ENCODE results near the gene BLID. TPM values are rescaled to one million over a fixed set of nuclear protein-coding genes. Genes with fewer than 3 reads are reported as not detected.

The BLID gene
- total RNA-seq, 2 experiments from 2014 or later: not detected

- no peak for DNase-seq
- Mint-ChIP-seq H3K36me3 (ENCODE audit: low read depth) (no peaks in the 10 kb centered on the region), H3K4me3 (no peak overlapping the region), H3K4me1 (peaks cover 7% of the 10 kb centered on the region), H3K9me3 (no peaks in the 10 kb centered on the region), H3K27ac (no peak overlapping the region), H3K27me3 (peaks cover 12% of the 10 kb centered on the region)
- POLR2A ChIA-PET: no interaction called here
- CTCF ChIA-PET: interaction anchor here (0.8 kb wide), 1 partner anchor 12 kb away, joined by 3 read pairs; no protein-coding TSS in a partner anchor
Observed at GRCh38 chr11:122153746-122154145, 37.7 kb upstream of the BLID start.

- H3K4me3 Mint-ChIP-seq: no peak overlapping the region
- no peaks in the 10 kb centered on the region for H3K9me3 Mint-ChIP-seq
- no peaks in the 10 kb centered on the region for H3K36me3 Mint-ChIP-seq (ENCODE audit: low read depth)
- ChIA-PET CTCF (no interaction called here), POLR2A (no interaction called here)
- peaks cover 9% of the 10 kb centered on the region for H3K27me3 Mint-ChIP-seq
- no peak for DNase-seq
- no peak overlapping the region for H3K27ac Mint-ChIP-seq
- no peaks in the 10 kb centered on the region for H3K4me1 Mint-ChIP-seq
Observed at GRCh38 chr11:122150216-122151124, 34.5 kb upstream of the BLID start.

DNA sequence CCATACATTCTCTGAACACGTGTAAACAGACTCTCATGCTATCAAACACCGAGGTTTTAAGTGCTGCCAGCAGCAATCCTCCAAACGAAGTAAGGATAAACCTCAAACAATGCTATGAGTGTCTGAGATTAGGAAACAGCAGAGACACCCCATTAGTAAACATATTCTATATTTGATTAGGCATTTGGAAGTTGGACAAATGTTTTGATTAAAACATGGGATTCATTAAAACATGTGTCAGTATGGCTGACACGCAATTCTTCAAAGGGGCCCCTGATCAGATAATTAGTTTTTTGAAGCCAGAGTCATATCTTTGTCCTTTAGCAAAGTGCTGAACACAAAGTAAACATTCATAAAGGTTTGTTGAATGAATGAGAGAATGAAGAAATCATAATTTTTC, 33.2 kb upstream of the BLID start:
- ChIA-PET POLR2A (no interaction called here), CTCF (no interaction called here)
- H3K9me3 Mint-ChIP-seq: no peaks in the 10 kb centered on the region
- no peak for DNase-seq
- H3K4me1 Mint-ChIP-seq: no peaks in the 10 kb centered on the region
- no peak overlapping the region for H3K27ac Mint-ChIP-seq
- H3K36me3 Mint-ChIP-seq (ENCODE audit: low read depth): no peaks in the 10 kb centered on the region
- H3K4me3 Mint-ChIP-seq: no peak overlapping the region
- H3K27me3 Mint-ChIP-seq: peaks cover 11% of the 10 kb centered on the region

DNA sequence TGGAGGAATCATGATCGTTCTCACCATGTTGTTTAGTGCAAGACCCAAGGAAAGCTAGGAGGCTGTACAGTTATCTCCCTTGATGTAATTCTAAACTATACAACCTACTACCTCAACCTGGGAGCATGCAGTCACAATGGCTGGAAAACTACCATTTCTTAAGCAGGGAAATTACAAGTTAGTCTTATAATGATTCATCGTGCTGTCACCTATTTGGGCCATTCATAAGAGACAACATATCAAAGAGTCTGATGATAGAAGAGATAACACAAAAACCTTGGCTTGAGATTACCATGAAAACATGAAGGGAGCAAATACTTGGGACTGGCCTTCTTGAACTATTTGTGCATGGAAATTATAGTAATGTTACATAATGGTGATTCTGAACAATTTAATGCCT, 30.5 kb upstream of the BLID start:
- H3K4me3 Mint-ChIP-seq: no peak overlapping the region
- no peaks in the 10 kb centered on the region for H3K36me3 Mint-ChIP-seq (ENCODE audit: low read depth)
- CTCF ChIA-PET: no interaction called here

GRCh38 chr11:122145715-122146274, 29.8 kb upstream of the BLID start:
- CTCF ChIA-PET: no interaction called here
- Mint-ChIP-seq H3K27ac (no peak overlapping the region), H3K36me3 (ENCODE audit: low read depth) (no peaks in the 10 kb centered on the region), H3K9me3 (no peaks in the 10 kb centered on the region), H3K4me1 (no peaks in the 10 kb centered on the region), H3K27me3 (peaks cover 2% of the 10 kb centered on the region), H3K4me3 (no peak overlapping the region)
- POLR2A ChIA-PET: no interaction called here
- no peak for DNase-seq

More for the DNA sequence above, 30.5 kb upstream of the BLID start:
- Mint-ChIP-seq H3K27me3 (peaks cover 4% of the 10 kb centered on the region), H3K27ac (no peak overlapping the region), H3K4me1 (no peaks in the 10 kb centered on the region), H3K9me3 (no peaks in the 10 kb centered on the region)
- POLR2A ChIA-PET: no interaction called here
- DNase-seq: no peak

- Mint-ChIP-seq H3K27me3 (peaks cover 2% of the 10 kb centered on the region), H3K4me1 (no peaks in the 10 kb centered on the region), H3K27ac (no peak overlapping the region), H3K36me3 (ENCODE audit: low read depth) (no peaks in the 10 kb centered on the region), H3K9me3 (no peaks in the 10 kb centered on the region), H3K4me3 (no peak overlapping the region)
- ChIA-PET POLR2A (no interaction called here), CTCF (no interaction called here)
- no peak for DNase-seq
Observed at GRCh38 chr11:122144752-122145151, 28.7 kb upstream of the BLID start.

DNA sequence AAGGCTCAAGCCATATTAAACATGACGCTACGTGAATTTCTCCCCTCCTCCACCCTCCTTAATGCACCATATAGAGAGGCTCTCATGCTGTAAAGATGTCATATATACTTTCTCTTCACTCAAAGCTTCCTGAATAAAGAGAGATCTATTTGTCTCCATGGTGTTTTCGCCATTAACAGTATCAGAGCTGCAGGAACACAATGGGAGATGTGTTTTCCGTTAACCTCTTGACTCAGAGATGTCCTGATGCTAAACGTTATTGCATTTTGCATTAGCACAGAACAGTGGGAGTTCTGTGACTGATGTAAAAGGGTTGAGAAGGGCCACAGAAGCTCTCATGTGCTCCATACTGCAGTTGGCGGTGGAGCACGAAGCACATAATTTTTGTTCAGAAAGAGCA, 25.7 kb upstream of the BLID start:
- ChIA-PET CTCF (interaction anchor here (1.0 kb wide), 1 partner anchor 45 kb away, joined by 4 read pairs; no protein-coding TSS in a partner anchor), POLR2A (no interaction called here)
- no peak overlapping the region for H3K4me3 Mint-ChIP-seq
- H3K36me3 Mint-ChIP-seq (ENCODE audit: low read depth): no peaks in the 10 kb centered on the region
- peaks cover 2% of the 10 kb centered on the region for H3K27me3 Mint-ChIP-seq
- no peak for DNase-seq
- no peaks in the 10 kb centered on the region for H3K9me3 Mint-ChIP-seq
- no peaks in the 10 kb centered on the region for H3K4me1 Mint-ChIP-seq
- no peak overlapping the region for H3K27ac Mint-ChIP-seq

DNA sequence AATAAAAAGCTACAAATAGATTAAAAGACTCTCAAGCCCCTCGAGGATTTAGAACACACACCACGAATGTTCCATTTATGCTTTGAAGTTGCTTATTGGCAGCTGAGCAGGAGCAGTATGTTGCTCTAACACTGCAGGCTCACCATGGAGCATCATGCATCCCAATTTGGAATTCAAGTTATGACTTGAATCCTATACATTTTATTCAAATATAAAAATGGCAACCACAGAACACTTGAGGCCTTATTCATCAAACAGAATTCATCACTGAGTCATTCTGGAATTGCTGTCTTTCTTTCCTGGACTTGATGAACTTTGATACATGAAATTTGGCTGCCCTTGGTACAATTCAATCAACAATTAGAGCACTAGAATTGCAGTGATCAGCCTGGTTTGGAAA, 24.5 kb upstream of the BLID start:
- H3K4me1 Mint-ChIP-seq: no peaks in the 10 kb centered on the region
- POLR2A ChIA-PET: no interaction called here
- no peaks in the 10 kb centered on the region for H3K9me3 Mint-ChIP-seq
- H3K27ac Mint-ChIP-seq: no peak overlapping the region
- H3K4me3 Mint-ChIP-seq: no peak overlapping the region
- no peaks in the 10 kb centered on the region for H3K36me3 Mint-ChIP-seq (ENCODE audit: low read depth)
- CTCF ChIA-PET: no interaction called here
- peaks cover 2% of the 10 kb centered on the region for H3K27me3 Mint-ChIP-seq
- no peak for DNase-seq

DNA sequence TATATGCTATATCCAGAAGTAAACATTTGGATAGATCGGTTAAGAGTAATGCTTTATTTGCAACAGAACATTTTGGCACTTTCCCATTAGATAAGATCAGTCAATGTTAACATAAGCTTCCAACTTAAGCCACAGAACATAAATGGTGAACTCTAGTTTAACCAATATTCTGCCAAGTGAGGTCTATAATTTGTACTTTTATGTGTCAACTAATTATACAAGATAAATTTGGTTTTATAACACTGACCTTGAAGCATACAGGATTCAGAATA, 23.5 kb upstream of the BLID start:
- Mint-ChIP-seq H3K36me3 (ENCODE audit: low read depth) (no peaks in the 10 kb centered on the region), H3K4me3 (no peak overlapping the region), H3K9me3 (no peaks in the 10 kb centered on the region), H3K27ac (no peak overlapping the region), H3K27me3 (no peaks in the 10 kb centered on the region), H3K4me1 (no peaks in the 10 kb centered on the region)
- POLR2A ChIA-PET: no interaction called here
- DNase-seq: no peak
- CTCF ChIA-PET: interaction anchor here (1.4 kb wide), 1 partner anchor 19 kb away, joined by 3 read pairs; no protein-coding TSS in a partner anchor

DNA sequence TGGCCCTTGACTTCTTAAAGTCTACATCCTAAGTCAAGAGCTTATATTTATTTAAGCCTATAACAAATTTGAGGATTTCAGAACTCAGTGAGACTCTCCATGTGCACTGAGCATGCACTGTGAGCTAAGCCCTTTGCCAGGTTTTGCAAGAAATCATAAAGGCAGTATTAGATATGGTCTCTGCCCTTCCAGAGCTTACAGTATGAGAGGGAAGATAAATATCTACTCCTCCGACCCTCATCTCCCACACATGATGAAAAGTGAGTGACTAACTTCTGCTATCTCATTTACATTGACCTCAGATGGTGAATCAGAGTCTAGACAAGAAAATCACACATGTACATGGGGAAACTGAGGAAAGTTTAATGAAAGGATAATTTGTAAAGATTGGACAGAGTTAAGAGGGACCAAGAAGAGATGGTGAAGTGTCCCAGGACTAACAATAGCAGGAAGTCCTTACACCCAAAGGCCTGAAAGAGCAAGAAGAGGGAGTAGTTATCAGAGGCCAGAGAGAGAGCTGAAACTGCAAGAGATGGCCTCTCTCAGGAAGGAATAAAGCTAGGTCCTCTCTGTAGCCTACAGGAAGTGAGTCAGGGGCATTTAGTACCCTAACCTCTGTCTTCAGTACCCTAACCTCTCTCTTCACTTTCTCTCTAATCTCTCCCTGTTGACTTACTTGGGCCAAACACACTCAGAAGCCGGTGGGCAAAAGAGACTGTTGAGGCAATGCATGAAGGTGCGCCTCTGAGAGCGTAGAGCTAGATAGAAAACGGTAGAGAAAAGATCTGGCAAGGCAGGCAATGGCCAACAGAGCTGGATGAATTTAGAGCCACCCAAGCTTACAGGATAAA, 23.0 kb upstream of the BLID start:
- Mint-ChIP-seq H3K4me3 (no peak overlapping the region), H3K4me1 (no peaks in the 10 kb centered on the region)
- CTCF ChIA-PET: interaction anchor here (1.4 kb wide), 1 partner anchor 20 kb away, joined by 3 read pairs; no protein-coding TSS in a partner anchor

DNA sequence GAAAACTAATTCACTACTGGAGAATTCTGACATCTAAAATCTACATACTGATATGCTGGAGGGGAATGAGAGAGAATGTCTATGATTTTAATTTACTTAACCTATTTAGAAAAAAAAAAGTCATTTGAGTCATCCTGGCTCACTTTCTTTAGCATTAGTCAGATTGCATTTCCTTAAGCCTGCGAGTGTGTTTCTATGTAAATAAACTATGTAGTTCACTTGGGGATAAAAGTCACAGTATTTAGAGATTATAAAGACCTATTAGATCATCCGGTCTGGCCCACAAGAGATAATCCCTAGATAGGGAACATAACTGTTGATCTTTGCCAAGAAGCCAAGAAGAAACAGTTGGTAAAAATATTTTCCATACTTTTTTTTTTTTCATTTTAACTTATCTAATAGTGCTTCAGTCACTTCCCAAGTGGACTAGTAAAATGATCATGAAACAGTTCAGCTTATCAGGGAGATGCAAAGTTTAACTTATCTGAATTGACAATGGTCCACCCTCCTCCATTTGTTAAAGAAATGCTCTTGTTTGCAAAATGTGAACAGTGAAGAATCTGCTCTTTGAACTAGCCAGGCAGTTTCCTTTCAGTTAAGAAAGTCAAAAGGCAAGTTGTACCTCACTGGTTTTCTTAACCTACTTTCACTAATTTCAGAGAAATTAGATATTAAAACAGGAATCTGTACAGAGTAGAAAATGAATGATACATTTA, 21.2 kb upstream of the BLID start:
- Mint-ChIP-seq H3K27ac (no peak overlapping the region), H3K36me3 (ENCODE audit: low read depth) (no peaks in the 10 kb centered on the region), H3K4me3 (no peak overlapping the region), H3K9me3 (no peaks in the 10 kb centered on the region), H3K27me3 (no peaks in the 10 kb centered on the region), H3K4me1 (no peaks in the 10 kb centered on the region)
- no peak for DNase-seq
- ChIA-PET CTCF (no interaction called here), POLR2A (no interaction called here)

More for the DNA sequence above, 23.0 kb upstream of the BLID start:
- H3K27ac Mint-ChIP-seq: no peak overlapping the region
- no peaks in the 10 kb centered on the region for H3K36me3 Mint-ChIP-seq (ENCODE audit: low read depth)
- POLR2A ChIA-PET: no interaction called here
- no peaks in the 10 kb centered on the region for H3K27me3 Mint-ChIP-seq
- H3K9me3 Mint-ChIP-seq: no peaks in the 10 kb centered on the region
- no peak for DNase-seq

DNA sequence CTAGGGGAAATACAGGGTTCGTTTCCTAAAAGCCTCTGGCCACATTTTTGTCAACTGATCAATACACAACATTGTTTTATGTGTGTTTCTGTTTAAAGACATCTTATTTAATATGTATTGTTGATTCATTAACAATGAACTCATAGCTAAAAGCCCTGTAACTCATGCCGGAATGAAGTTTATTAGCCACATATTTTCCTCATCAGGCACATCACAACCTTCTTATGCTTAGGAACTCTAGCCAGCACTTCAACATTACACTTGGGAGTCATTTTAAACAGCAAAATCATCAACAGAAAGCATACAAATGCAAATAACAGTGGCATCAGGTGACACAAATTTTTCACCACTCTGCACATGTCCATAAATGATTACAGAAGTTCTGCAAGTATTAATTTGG, 15.1 kb upstream of the BLID start:
- H3K9me3 Mint-ChIP-seq: no peaks in the 10 kb centered on the region
- no peaks in the 10 kb centered on the region for H3K4me1 Mint-ChIP-seq
- ChIA-PET CTCF (no interaction called here), POLR2A (no interaction called here)
- H3K36me3 Mint-ChIP-seq (ENCODE audit: low read depth): no peaks in the 10 kb centered on the region
- H3K4me3 Mint-ChIP-seq: no peak overlapping the region
- no peak for DNase-seq
- no peaks in the 10 kb centered on the region for H3K27me3 Mint-ChIP-seq
- no peak overlapping the region for H3K27ac Mint-ChIP-seq

DNA sequence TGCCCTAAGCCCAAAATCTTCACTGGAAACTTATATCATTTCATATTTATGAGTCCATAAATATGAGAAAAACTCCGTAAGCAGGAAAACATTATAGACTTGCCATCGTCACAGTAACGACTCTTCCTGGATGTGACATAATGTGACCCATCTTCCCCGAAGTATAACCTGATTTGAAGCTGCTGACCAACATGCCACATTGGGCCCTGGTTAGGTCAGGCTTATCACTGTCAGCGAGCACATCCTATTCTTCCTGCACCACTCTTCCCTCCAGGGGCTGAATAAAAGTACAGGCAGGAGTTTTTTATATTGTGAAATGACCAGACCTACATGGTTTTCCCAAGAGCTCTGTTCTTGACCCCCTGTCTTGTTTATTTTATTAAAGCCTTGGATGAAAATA, 12.1 kb upstream of the BLID start:
- H3K9me3 Mint-ChIP-seq: no peaks in the 10 kb centered on the region
- CTCF ChIA-PET: no interaction called here

More for the DNA sequence above, 12.1 kb upstream of the BLID start:
- DNase-seq: no peak
- POLR2A ChIA-PET: no interaction called here
- peaks cover 3% of the 10 kb centered on the region for H3K27me3 Mint-ChIP-seq
- H3K27ac Mint-ChIP-seq: no peak overlapping the region
- H3K36me3 Mint-ChIP-seq (ENCODE audit: low read depth): no peaks in the 10 kb centered on the region
- H3K4me3 Mint-ChIP-seq: no peak overlapping the region
- no peaks in the 10 kb centered on the region for H3K4me1 Mint-ChIP-seq
